HG02943 (cell line): ENCODE data around the gene LRRC26.

Experiments used
- ATAC-seq: cut with Tn5 transposase; IDR thresholded peaks from one replicate; pipeline ENCODE4 v1.9.1; 2021; ENCODE audit warnings: mild to moderate bottlenecking, low read depth, moderate library complexity; ENCODE audit not compliant: unreplicated experiment

Gene LRRC26

GRCh38 chr9:137186385-137186784 is 16.5 kb upstream of the LRRC26 start:
- ATAC-seq: no peak

GRCh38 chr9:137185921-137186320 is 16.1 kb upstream of the LRRC26 start:
- no peak for ATAC-seq

GRCh38 chr9:137184881-137185660 is 15.2 kb upstream of the LRRC26 start:
- no peak for ATAC-seq

GRCh38 chr9:137183980-137184595 is 14.2 kb upstream of the LRRC26 start:
- no peak for ATAC-seq

- ATAC-seq: no peak
Observed at GRCh38 chr9:137182836-137183235, 13.0 kb upstream of the LRRC26 start.

- no peak for ATAC-seq
Observed at GRCh38 chr9:137181680-137182079, 11.8 kb upstream of the LRRC26 start.

- no peak for ATAC-seq
Observed at GRCh38 chr9:137180491-137180890, 10.6 kb upstream of the LRRC26 start.

GRCh38 chr9:137179761-137180160 is 9.9 kb upstream of the LRRC26 start:
- no peak for ATAC-seq

GRCh38 chr9:137178939-137179630 is 9.2 kb upstream of the LRRC26 start:
- no peak for ATAC-seq

- ATAC-seq: no peak
Observed at GRCh38 chr9:137178201-137178938, 8.5 kb upstream of the LRRC26 start.

GRCh38 chr9:137176302-137177182 is 6.7 kb upstream of the LRRC26 start:
- ATAC-seq: no peak

GRCh38 chr9:137175345-137175961 is 5.6 kb upstream of the LRRC26 start:
- no peak for ATAC-seq

- no peak for ATAC-seq
Observed at GRCh38 chr9:137174722-137175293, 5.0 kb upstream of the LRRC26 start.

- no peak for ATAC-seq
Observed at GRCh38 chr9:137173796-137174664, 4.2 kb upstream of the LRRC26 start.

- no peak for ATAC-seq
Observed at GRCh38 chr9:137172901-137173795, 3.3 kb upstream of the LRRC26 start.

GRCh38 chr9:137171149-137171900 is 1.5 kb upstream of the LRRC26 start:
- ATAC-seq: no peak
